GM18909 (cell line): ENCODE data around the gene PRDM16.

Experiments used
- ATAC-seq: cut with Tn5 transposase; IDR thresholded peaks from one replicate; pipeline ENCODE4 v1.9.1; 2021; ENCODE audit warnings: mild to moderate bottlenecking; ENCODE audit not compliant: unreplicated experiment, poor library complexity

The PRDM16 gene

DNA sequence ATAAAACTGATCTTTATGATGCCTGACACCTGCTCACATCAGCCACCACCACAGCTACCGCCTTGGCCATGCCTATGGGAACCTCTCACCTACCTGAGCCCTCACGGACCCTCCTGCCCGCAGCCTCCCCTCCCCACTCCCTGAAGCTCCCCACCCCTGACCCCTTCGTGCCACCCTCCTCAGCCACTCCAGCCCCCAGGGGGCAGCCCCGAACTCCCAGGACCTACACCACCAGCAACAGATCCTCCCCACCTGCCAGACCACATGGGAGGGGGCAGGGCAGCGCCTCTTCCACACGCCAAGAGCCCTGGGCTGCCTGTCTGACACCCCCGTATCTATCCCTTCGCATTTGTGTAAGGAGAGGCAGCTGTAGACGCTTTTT, 371.3 kb downstream of the PRDM16 start:
- ATAC-seq, result no peak

DNA sequence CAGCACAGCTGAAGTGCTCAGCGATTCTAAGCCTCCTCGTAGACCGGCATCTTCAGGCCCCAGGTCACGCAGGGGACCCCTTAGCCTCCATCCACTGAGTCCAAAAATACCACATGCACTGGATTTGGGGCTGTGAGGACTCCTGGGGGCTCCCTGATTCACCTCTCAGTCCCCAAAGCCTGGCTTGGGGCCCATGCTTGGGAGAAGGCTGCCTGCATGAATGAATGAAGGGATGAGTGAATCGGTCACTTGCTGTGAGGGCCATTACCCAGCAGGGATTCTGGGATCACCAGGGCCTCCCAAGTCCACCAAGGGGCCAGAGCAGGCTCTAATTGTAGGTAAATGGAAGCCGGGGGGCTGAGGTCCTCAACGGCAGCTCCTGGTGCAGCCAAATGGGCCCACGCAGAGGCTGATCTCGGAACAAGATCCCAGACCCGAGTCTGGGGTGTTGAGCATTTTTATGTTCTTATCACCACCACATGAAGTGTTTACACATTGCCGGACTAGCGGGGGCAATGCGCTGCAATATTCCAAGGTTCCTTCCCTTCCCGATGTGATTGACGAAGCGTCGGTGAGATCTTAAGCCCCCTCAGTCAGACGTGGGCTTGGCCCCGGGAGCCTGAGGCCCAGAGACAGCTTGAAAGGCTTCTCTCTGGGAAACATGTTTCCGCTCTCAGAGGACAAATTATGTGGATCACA, 371.9 kb downstream of the PRDM16 start:
- ATAC-seq, result no peak

DNA sequence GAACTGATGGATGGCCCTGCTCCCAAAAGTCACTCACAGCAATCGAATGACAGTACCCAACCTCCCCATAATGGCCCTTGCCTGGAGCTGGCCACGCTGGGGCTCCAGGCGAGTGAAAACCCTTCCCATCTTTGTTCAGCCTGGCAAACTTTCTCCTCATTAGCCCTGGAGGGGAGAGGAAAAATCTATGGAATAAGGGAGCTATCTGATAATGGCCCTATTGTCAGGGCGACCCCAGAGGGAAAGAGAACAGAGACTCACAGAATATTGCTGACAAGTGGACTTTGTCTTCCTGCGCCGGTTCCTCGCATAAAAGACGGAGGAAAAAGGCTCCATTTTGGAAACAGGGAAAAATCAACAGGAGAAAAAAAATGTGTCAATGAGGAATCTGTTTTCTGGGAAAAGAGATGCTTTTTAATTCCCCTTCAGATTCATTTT, 372.4 kb downstream of the PRDM16 start:
- ATAC-seq, result no peak

DNA sequence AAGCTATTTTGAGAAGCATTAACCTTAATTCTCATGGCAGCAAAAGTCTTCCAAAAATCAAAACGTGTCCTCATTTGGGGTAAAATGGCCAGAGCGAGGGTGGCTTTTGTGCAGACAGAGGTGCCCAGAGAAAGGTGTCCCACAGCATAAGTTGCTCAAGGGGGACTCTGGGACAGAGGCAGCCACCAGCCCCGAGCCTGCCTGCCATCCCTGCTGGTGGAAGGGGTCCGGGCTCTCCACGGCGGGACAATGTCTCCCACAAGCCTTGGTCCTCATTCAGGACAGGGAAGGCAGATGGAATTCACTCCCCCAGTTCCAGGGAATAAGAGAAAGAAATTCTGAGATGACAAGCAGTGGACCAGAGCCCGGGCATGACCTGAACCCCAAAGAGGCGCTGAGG, 372.9 kb downstream of the PRDM16 start:
- ATAC-seq, result no peak

DNA sequence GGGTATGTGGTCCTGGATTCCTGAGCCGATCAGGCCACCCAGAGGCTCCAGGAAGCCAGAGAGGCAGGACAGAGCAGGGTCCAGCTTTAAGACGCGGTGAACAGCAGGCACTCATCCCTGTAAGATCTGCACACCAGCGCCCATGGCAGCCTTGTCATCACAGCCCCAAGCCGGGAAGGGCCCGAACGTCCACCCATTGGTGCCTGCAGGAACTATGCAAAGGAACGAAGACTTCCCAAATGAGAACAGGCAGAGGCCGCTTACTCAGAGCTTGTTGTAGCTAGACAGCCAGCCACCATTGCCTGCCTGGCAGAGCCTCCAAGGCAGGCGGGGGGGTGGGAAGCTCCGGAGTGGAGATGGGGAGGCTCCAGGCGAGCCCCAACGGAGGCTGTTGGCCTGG, 373.3 kb downstream of the PRDM16 start:
- no peak for ATAC-seq

DNA sequence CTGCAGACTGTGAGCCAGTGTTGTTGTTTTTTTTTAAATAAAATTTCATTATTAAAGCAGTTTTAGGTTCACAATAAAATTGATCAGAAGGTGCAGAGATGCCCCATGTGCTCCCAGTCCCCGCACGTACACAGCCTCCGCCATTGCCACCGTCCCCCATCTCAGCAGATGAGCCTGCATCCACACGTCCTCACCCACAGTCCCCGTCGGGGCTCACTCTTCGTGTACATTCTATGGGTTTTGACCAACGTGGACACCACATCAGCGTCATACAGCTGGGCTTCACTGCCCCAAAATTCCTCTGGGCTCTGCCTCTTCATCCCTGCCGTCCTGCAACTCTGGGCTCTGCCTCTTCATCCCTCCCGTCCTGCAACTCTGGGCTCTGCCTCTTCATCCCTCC, 373.9 kb downstream of the PRDM16 start:
- ATAC-seq, result no peak

DNA sequence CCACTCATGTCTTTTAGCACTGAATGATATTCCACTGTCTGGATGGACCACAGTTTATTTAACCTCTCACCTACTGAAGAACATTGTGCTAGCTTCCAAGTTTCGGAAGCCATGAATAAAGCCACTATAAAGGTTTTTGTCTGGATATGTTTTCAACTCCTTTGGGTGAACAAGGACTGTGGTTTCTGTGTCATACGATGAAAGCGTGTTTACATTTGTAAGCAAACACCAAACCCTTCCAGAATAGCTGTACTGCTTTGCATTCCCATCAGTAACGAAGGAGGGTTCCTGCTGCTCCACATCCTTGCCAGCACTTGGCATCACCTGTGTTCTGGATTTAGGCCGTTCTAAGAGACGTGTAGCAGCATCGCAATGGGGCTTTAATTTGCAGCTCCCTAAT, 374.8 kb downstream of the PRDM16 start:
- ATAC-seq, result no peak

DNA sequence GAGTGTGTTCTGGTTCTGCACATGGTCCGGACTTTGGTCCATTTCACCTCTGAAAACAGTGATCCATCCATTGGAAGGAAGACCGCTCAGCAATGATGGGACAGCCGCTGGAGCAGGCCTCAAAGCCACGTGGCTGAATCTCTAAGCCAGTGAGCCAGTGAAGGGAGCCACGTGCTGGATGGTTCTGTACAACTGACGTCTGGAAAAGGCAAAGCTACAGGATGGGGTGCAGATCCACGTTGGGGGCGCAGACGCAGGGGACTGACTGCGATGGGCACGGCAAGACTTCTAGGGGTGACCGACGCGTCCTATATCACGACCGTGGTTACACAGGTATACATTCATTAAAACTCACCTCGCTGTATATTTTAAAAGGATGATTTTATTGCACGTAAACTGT, 375.3 kb downstream of the PRDM16 start:
- no peak for ATAC-seq

DNA sequence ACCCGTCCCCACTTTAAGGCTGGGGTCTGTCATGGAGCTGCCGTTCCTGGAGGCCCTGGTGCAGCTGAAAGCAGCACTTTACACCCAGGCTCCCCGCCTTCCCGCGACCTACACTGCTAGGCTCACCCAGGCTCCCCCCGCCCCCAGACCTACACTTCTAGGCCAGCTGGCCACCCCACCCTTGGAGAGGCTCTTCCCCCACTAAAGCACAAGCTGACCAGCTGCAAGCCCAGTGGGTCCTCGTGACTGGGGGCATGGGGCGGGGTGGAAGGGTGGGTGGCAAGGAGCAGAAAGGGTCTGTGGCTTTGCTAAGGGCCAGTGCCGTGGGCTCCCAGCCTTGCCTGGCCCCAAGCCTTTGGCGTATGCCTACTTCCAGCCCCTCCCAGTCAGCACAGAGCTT, 375.7 kb downstream of the PRDM16 start:
- no peak for ATAC-seq

DNA sequence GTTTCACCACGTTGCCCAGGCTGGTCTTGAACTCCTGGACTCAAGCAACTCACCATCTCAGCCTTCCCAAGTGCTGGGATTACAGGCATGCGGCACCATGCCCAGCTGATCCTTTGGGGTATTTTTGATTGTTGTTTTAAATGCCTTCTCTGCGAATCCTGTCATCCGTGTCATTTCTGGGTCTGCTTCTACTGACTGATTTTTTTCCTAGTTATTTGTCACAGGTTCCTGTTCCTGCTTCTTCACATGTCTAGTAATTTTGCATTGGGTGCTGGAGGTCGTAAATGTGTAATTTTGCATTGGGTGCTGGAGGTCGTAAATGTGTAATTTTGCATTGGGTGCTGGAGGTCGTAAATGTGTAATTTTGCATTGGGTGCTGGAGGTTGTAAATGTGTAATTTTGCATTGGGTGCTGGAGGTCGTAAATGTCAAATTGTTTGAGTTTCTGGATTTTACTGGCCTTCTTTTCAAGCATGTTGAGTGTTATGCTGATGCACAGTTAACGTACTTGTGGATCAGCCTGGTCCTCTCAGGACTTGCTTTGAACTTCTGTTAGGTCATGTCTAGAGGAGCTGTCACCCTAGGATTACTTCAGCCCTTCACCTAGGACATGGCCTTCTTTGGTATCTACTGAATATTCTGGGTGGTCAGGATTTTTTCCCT, 381.3 kb downstream of the PRDM16 start:
- ATAC-seq, result no peak

DNA sequence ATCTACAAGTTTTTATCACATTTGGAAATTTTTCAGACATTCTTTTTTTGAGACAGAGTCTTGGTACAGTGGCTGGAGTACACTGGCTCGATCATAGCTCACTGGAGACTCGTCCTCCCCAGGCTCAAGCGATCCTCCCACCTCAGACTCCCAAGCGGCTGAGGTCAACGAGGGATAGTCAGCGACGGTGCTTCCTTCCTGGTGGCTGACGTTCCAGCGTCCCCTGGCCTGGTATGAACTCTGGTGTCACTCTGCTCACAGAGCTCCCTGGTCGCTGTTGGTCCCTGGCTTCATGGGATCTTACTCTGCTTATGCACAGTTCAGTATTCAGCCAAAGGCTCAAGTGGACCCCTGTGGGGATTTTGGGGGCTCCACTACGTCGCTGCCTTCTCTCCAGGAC, 382.0 kb downstream of the PRDM16 start:
- no peak for ATAC-seq

DNA sequence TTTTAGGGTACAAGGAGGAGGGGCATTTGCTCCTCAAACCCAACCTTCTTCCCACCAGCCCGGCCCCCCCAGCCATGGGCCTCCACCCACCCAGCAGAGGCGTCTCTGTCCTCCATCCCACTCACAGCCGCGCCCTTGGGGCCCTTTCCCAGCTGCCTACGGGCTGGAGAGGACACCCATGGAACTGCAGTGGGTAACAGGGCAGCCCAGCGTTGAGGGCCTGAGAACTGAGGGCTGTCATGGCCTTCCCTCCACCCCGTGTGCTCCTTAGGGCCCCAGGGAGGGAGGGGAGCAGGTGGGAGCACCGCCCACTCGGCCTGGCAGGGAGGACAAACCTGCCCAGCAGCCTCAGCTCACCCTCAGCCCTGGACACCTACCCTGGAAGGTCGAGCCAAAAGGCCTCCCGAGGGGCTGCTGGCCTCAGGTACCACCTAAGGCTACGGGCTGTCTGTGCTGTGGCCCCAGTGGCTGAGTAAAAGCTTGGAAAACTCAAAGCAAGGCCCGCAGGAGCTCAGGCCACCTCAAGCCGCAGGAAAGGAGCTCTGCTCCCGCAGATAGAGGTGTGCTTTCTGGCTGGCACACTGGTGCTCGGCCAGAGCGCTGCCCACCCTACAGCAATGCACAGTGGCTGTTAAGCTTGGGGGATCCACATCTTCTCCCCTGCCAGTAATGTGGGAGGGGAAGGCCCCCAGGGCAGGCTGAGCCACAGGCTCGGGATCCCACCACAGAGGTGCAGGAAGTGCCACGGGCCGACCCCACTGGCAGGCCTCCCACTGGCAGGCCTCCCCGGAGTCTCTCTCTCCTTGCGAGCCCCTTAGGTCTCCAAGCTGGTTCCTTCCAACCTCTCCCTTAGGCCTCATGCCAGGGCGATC, 383.2 kb downstream of the PRDM16 start:
- ATAC-seq, result no peak

DNA sequence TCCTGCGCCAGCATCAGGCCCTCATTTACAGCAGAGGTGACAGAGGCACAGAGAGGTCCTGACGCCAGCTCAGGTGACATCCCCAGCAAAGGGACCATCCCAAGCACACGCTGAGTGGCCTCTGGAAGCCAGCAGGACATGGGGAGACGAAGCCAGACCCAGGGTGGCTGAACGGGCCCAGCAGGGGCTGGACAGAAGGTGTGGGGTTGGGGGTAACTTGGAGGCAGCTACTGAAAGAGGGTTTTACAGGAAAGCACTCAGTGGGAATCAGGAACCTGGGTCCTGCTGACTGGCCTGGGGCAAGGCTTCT, 383.8 kb downstream of the PRDM16 start:
- ATAC-seq, result no peak

DNA sequence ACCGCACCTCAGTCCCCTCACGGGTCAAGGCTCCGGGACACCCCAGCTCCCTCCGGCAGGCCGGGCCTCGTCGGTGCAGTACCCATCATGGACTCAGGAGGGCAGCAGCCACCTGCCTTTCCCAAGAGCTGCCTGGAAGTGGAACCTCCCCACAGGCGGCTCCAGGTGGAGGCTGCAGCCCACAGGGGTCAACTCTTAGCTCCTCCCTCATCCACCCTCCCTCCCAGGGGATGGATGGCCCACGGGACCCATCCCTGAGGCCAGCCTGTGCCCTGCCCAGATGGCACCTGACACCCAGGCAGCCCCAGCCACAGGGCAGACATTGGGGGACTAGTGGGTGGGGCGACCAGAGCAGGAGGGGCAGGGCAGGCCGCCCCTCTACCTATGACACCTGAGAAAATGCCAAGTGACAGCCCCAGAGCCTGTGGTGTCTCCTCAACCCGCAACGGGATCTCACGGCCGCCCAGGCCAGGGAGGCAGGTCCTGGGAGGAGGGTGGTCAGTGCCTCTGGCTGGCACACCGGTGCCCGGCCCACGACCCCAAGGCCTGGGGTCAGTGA, 384.3 kb downstream of the PRDM16 start:
- ATAC-seq, result no peak

DNA sequence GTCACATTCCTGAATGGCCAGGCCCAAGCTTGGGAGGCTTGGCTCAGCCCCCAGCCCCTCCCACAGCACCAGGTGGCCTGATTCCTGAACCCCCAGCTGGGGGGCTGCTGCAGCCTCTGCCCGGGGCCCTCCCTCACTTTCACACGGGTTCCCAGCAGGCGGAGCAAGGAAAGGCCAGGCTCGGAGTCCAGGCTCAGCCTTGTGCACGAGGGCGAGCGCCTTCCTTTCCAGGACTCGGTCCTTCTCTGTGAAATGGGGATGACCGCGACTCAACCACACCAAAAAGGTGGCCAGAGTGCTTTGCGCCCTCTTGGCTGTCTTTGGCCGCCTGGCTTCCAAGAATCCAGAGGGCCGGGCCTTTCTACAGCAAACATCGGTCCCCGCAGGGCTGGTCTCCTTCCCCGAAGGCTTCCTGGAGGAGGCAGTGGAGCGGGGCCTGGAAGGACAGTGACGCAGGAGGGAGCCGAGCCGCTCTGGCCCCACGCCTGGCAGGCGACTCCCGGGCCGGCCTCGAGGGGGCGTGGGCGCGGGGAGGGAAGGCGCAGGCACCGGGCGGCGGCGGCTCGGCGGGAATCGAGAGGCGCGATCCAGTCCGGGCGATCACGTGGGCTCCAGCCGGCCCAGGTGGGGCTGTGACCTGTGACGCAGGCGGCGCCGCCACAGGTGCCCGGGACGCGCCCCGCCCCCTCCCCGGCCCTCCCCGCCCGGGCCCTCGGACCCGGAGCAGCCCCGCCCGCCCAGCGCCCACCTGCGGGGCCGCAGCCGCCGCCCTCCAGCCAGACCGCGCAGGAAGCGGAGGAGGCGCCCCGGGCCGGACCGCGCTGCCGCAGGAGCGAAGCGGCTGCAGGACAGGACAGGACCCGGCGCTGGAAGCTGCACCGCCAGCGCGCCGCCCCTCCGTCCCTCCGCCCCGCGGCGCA, 385.1 kb downstream of the PRDM16 start, which contains the start of gene ARHGEF16:
Gene ARHGEF16, plus strand, starts transcription at position 775 of the 920 bp plus-strand sequence. CDS start 8,420 bp downstream, outside the sequence.
- no peak for ATAC-seq

DNA sequence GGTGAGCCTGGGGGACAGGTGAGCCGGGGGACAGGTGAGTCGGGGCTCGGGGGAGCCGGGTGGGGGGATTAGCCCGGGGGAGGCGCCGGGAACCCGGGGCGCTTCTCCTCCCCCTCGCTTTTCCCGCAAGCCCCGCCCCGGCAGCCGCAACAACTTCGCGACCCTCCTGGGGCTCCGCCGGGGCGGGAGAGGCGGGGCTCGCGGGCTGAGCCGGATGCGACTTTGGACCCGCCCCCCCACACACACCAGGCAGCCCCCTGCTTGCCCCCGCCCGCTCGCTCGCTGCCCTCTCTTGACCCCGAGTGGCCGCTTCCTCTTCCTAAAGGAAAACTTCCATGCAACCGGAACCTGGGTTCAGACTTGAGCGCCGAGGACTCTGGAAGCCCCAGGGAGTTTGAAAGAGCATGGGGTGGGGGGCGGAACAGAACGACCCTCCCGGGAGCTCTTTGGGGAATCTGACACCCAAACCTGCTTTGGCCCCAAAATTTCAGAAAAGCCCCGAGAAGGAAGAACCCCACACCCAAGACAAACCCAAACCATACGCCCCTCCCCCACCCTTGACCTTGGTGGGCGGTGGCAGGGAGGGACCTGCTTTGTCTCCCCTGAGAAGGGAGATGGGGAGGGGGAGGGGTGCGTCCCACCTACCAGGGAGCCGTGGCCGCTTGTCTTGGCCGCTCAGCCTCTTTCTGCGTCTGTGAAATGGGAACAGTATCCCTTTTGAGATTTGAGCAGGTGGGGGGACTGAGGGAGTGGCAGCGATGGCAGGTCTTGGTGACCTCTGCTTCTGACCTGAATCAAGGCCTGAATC, 386.0 kb downstream of the PRDM16 start:
- ATAC-seq, result no peak

DNA sequence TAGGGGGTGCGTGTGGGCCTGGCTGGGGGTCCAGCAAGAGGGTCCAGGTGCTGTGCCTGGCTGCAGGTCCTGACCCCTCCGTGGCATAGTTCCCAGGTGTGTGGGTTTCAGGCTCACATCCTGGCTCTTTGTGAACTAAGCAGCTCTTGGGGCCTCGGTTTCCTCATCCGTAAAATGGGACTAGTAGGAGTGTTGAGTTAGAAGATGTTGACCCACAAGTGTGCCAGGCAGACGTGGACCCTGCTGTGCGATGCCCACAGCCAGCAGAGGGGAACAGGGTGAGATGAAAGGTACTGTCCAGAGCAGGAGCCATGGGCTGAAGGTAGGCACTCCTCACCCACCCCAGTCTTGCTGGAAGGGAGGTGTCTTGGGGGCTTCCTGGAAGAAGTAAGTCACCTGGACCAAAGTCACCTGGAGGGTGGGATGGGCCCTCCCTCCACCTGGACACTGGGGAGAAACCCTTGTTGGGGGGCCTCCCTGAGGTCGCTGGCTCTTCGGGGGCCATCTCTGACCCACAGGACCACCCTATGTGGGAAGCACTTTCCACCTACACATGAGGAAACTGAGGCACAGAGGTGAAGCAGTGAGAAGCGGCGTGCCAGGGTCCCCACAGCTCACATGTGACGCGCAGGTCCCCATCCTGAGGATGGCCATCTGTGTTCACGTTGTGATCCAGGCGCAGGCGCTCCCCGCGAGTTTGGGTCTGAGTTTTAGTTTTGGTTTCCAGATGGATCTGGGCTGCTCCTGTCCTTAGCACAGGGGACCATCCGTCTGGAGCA, 386.9 kb downstream of the PRDM16 start:
- no peak for ATAC-seq

DNA sequence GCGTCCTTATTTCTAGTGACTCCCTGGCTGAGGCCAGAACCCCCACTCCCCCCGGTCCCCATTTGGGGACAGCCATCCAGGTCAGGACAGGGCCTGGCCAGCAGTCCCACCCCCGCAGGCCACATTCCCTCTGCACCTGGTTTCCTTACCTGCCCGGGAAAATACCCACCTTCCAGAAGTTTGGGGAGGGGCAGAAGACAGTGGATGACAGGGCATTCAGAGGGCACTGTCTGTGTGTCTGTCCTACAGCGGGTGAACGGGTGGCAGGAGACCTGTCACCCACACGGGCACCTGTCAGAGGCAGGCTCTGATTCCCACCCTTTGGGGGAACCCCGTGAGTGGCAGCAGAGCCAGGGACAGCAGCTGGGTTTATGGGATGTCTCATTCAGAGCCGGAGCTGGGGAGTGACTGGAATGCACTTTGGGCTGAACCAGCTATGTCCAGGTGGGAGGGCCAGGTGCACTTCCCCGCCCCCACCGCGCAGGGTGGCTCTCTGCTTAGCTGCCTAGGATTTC, 387.5 kb downstream of the PRDM16 start:
- ATAC-seq, result no peak
